Measurements from ENCODE around the gene PYY. TPM values are rescaled to one million over a fixed set of nuclear protein-coding genes. Genes with fewer than 3 reads are reported as not detected.
"Not testable (repeated sequence)": the region's sequence is repeated elsewhere in the genome, so short reads cannot be mapped to it uniquely, and the experiment has no call there.

PYY gene
- total RNA-seq, 1 donor from 2014 or later: not detected

DNA sequence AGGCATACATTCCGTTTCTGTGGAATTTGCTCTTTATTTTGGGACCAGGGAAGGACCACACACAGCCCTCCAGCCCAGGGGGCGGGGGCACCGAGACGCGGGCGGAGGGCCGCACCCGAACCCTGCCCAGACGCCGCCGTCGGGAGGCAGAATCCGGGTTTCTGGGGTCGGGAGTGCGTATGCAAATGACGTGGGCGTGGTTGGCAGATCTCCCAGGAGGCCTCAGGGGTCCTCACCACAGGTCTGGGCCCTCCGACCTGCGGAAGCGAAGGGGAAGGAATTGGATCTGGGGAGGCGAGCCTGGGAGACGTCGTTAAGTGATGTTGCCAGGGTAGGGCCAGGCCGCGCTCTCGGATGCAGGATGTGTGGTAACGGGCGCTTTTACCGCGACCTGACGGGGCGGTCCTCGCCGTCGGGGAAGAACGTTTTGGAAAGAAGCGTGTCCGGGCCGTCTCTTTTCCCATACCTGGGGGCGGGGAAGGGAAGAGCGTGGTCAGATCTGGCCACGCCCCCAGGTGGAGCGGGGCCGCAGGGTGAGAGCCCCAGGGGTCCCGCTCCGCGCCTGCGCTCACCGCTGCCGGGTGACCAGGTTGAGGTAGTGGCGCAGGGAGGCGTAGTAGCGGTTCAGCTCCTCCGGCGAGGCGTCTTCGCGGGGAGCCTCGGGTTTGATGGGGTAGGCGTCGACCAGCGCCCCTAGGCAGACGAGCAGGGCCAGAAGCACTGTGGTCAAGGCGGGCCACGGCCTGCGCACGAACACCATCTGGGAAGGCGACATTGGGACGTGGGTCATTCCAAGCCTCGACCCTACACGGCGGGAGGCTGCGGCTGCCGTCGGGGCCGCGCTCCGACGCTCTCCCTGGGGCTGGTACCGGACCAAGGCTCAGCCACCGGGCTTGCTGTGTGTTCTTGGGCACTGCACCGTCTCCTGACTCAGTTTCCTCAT, 745 bp downstream of the PYY start:
- intact Hi-C loops (cut with DNase I): no loop called here
- no peak for DNase-seq (ENCODE audit: low spot score)
- ATAC-seq: no peak

DNA sequence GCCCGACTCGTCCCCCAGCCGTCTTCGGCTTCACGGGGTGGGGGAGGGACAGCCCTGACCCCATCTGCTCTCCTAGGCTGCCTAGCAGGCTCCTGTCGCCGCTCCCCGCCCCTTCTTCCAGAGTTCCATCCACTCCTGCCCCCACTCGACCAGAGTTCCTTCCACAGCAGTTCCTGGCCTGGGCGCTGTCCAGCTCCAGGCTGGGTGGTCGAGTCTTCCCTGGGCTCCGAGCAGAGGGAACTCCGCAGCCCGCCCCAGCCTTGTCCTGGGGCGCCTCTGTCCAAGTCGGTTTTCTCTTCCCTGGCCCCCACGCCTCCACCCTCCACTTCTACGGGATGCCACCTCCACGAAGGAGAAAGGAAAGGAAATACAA, 1.4 kb downstream of the PYY start:
- no peak for ATAC-seq
- intact Hi-C loops (cut with DNase I): no loop called here
- no peak for DNase-seq (ENCODE audit: low spot score)

DNA sequence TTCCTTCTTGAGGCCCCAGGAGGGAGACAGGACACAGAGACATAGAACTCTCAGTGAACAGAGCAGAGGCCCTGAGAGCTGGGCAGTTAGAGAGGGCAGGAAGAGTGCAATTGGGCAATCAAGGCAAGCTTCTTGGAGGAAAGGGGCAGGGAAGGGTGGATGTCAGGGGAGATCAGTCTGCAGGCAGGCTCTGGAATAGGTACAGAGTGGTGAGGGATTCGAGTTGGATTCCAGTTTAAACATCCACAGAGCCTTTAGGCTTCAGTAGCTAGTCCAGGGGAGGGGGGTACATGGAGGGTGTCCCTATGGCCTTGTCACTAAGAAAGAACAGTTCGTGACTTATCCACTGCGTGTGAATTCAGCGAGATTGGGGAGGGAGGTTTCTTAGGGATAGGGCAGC, 2.0 kb downstream of the PYY start:
- ATAC-seq (no peak), DNase-seq (ENCODE audit: low spot score) (no peak)
- intact Hi-C loops (cut with DNase I): no loop called here

DNA sequence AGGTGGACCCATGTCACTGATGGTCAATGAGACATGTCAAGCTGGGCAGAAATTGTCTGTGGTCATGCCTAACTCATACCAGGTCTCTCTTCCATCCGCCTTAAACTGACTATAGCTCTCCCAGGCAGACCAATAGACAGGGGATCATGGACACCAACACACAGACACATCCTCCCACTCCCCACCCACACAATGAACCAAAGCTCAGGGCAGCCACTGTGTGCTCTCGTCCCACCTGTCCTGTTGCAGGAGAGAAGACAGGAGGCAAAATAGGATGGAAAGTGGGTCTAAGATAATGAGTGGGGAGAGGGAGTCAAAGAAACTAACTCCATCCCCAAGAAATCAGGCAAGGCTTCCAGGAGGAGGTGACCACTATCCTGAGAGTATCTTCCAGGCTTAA, 3.2 kb downstream of the PYY start:
- intact Hi-C loops (cut with DNase I): no loop called here
- ATAC-seq (no peak), DNase-seq (ENCODE audit: low spot score) (no peak)

DNA sequence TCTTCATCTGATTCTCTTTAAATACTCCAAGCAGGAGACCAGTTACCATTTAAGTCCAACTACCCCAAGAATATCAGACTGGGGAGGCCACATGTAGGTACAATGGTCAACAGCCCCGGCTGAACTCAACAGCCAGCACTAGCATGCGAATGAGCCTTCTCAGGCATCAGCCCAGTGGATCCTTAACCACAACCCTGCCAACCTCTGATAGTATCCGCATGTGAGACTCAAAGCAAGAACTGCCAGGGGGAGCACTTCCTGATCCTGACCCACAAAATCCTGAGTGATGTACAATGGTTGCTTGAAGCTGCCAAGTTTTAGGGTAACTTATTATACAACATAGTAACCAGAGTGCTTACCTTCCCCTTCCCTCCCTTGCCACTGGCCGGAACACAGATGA, 4.0 kb downstream of the PYY start:
- DNase-seq (ENCODE audit: low spot score) (no peak), ATAC-seq (no peak)
- intact Hi-C loops (cut with DNase I): no loop called here

DNA sequence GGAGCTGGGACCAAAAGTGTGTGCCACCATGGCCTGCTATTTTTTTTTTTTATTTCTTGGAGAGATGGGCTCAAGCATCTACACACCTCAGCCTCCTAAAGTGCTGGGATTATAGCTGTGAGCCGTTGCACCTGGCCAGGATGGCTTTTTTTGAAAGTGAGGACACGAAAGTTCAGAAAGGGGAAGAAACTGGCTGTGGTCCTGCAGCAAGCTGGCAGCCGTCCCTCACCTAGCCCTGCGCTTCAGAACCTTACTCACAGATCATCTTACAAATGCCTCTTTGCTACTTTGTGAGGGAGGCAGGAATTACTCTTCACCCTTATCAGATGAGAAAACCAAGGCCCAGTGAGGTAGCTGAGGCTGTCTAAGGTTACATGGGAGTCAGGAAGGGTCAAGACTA, 7.0 kb downstream of the PYY start:
- ATAC-seq (no peak), DNase-seq (ENCODE audit: low spot score) (no peak)
- intact Hi-C loops (cut with DNase I): no loop called here

DNA sequence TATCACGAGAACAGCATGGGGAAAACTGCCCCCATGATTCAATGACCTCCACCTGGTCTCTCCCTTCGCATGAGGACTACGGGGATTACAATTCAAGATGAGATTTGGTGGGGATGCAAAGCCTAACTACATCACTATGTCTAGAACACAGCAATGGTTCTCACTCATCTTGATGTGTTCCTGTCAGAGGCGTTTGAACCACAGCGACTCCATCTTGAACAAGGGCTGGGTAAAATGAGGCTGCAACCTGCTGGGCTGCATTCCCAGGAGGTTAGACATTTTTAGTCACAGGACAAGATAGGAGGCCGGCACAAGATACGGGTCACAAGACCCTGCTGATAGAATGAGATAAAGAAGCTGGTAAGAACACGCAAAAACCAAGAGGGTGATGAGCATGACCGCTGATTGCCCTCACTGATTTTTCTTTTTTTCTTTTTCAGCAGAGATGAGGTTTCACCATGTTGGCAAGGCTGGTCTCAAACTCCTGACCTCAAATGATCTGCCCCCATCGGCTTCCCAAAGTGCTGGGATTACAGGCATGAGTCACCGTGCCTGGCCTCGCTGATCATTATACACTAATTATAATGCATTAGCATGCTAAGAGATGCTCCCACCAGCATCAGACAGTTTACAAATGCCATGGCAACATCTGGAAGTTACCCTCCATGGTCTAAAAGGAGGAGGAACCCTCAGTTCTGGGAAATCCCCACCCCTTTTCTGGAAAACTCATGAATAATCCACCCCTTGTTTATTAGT, 8.5 kb downstream of the PYY start:
- DNase-seq (ENCODE audit: low spot score) (no peak), ATAC-seq (no peak)
- intact Hi-C loops (cut with DNase I): no loop called here

DNA sequence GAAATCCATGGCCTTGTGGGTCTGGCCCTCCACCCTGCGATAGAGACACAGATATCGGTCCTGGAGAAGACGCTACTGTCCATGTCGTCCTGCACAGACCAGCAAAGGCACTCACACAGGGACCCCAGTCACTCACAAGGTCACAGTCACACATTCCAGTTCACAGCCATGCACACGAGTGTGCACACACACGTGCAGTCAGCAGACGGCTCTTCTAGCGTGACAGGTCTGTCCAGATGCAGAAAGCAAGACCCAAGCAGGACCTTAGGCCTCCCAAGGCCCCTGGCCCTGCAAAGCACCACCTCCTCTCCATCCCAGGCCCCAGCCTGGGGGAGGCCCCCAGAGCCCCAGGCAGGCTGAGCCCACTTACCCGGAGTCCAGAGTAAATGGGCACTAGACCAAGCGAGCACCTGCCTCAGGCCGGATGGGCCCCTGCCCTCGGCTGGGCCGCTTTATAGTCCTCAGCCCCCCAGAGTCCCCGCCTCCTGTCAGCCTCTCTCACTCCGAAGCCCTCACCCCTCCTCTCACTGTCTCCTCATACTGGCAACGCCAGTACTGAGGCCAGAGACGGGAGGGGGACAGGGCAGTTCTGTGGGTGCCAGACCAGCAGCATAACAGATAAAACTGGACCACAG, 11.6 kb downstream of the PYY start, which contains the start of gene PPY:
Gene PPY (minus strand): TSS at position 426 of the 635 bp plus-strand sequence. CDS start 822 bp downstream, outside the sequence.
- intact Hi-C loops (cut with DNase I): loop anchor here (5.0 kb wide), 1 partner anchor 50 kb away; no protein-coding TSS in a partner anchor
- ATAC-seq: no peak
- DNase-seq (ENCODE audit: low spot score): no peak

DNA sequence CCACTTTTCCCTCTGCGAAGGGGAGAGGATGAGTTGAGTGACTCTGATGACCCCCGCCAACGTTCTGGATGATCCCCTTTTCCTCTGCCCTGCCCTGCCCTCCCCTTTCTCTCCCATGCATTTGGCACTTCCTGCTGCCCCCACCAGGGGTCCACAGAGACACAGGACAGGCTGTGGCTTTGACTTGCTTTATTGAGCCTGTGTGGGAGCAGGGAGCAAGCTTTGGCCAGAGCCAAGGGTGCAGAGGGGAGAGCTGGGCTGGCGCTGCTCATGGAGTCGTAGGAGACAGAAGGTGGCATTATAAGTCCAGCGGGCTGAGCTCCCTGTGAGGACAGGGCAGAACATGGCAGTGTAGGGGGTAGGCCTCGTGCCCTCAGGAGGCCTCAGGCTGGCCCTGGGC, 13.1 kb downstream of the PYY start:
- intact Hi-C loops (cut with DNase I): loop anchor here (5.0 kb wide), 1 partner anchor 52 kb away; no protein-coding TSS in a partner anchor
- DNase-seq (ENCODE audit: low spot score) (no peak), ATAC-seq (no peak)

DNA sequence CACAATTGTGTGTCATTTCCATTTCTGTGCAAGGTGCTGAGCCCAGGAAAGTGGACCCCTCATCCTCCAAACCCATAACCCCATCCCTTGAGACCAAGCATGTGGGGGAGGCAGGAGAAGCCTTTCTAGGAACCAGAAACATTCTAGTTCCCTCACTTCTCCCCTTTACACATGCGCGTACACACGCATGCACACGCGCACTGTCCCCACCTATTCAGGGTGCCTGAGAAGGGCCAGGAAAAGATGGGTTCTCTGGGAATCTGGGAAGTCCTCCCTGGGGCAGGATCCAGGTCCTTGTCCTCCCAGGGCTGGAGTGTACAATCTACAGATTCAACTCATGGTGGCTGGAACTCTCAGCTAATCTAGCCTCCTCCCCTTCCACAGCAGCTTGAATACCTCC, 13.9 kb downstream of the PYY start:
- ATAC-seq (no peak), DNase-seq (ENCODE audit: low spot score) (no peak)
- intact Hi-C loops (cut with DNase I): loop anchor here (5.0 kb wide), 1 partner anchor 52 kb away; no protein-coding TSS in a partner anchor

DNA sequence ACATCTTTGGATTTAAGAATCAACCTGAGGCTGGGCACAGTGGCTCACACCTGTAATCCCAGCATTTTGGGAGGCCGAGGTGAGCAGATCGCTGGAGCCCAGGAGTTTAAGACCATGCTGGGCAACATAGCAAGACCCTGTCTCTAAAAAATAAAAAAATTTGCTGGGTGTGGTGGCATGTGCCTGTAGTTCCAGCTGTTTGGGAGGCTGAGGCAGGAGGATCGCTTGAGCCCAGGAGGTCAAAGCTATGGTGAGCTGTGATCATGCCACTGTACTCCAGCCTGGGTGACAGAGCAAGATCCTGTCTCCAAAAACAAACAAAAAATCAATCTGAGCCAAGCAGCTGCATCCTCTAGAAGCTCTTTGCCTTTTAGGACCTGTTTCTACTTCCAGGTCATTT, 14.3 kb downstream of the PYY start:
- intact Hi-C loops (cut with DNase I); ATAC-seq; DNase-seq (ENCODE audit: low spot score): not testable (repeated sequence)

DNA sequence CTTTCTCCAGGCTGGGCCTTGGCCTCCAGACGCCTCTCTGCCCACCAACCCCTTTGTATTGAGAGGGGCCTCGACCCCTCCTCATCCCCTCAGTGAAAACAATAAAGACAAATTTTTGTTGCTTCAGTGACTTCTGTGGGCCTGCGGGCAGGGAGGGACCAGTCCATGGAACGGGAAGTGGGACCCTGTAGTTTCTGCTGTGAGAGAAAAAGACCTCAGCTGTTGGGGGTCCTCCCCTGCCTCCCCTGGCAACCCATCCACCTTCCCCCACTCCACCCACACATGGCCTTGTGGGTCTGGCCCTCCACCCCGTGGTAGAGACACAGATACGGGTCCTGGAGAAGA, 14.9 kb downstream of the PYY start:
- intact Hi-C loops (cut with DNase I): no loop called here
- no peak for ATAC-seq

DNA sequence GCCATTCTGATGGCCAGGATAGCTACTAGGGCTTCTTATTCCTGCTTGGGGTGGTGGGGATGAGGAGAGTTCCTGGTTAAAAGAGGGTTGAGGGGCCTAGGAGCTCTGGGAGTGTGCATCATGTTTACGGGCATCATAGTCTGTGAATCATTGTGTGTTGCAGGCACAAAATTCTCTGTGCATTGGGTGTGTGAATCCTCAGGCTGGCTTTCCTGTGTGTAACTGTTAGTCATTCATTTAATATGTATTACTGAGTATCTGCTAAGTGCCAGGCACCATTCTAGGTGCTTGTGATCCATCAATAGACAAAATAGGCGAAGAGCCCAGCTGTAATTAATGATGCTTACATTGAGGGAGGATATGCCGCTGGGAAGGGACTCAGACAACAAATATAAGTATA, 17.3 kb downstream of the PYY start:
- intact Hi-C loops (cut with DNase I): no loop called here
- DNase-seq (ENCODE audit: low spot score) (no peak), ATAC-seq (no peak)

More for the DNA sequence above, 14.9 kb downstream of the PYY start:
- no peak for DNase-seq (ENCODE audit: low spot score)

DNA sequence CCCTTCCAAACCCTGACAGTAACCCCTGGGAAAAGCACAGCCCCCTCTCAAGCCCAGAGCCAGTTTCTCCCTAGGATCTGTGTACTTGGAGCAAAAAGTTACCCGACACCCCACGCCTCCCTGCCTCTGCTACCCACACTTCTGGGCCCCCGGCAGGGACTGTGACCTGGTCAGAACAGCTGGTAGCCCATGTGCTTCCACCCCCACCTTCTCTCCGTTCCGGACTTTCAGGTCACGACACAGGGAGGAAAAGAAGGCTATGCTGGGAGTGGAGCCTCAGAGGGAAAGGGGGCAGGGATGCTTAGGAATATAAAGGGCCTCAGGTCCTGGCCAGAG, 17.8 kb downstream of the PYY start:
- ATAC-seq: no peak
- intact Hi-C loops (cut with DNase I): no loop called here
- DNase-seq (ENCODE audit: low spot score): no peak

DNA sequence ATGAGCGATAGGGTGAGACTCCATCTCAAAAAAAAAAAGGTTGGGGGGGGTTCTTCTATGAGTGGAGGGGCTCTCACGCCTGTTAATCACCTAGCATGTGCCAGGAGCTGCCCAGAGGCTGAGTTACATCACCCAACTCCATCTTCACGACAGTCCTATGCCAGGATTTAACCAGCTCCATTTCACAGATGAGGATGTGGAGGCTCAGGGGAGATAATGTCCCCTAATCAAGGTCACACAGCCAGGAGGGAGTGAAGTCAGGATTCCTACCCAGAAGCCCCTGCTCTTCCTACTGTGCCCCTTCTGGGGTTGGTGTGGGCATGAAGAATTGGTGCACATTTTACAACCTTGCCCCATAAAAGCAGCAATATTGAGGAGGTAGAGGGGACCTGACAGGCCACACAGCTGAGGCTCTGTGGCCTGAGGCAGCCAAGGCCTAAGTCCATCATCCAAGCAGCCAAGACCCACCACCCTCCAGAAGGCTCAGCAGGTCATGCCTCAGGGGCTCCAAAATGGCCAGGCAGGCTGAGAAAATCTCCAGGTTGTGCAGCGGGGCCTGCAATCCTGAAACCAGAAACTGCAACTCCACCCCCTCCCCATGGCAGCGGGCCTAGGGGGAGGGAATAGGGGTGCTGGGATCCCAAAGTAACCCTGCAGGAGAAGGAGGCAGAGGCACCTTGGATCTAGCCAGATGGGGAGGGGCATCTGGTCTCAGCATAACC, 18.4 kb downstream of the PYY start:
- intact Hi-C loops (cut with DNase I): no loop called here

DNA sequence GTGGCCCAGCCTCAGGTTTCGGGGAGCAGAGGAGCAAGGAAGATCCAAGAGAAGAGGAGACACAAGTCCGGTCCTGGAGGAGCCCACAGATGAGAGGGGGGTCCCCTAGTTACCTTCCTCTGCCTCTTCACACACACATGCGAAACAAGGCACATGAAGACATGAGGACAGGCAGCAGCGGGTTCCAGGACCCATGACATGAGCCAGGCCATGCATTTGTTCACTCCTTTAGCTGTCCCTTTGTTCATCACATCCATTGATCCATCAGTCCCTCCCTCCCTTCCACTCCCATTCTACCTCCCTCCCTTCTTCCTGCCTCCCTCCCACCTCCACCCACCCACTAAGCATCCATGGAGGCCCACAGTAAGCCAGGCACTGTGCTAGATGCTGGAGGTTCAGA, 20.8 kb downstream of the PYY start:
- DNase-seq (ENCODE audit: low spot score) (no peak), ATAC-seq (no peak)
- intact Hi-C loops (cut with DNase I): no loop called here

More for the DNA sequence above, 18.4 kb downstream of the PYY start:
- DNase-seq (ENCODE audit: low spot score): no peak
- no peak for ATAC-seq

DNA sequence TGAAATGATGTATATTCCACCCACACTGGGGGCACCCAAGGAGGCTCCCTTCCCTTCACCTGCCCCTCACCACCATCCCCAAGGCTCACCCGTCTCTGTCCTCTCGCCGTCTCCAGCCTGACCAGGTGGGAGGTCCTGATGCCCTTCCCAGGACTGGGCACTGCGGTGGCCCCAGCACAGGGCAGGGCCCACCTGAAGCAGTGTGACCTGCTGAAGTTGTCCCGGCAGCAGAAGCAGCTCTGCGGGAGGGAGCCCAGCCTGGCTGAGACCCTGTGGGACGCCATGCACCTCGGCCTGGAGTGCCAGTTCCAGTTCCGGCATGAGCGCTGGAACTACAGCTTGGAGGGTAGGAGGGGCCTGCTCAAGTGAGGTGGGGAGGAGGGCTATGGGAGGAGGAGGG, 21.4 kb downstream of the PYY start:
- DNase-seq (ENCODE audit: low spot score): no peak
- no peak for ATAC-seq
- intact Hi-C loops (cut with DNase I): no loop called here

DNA sequence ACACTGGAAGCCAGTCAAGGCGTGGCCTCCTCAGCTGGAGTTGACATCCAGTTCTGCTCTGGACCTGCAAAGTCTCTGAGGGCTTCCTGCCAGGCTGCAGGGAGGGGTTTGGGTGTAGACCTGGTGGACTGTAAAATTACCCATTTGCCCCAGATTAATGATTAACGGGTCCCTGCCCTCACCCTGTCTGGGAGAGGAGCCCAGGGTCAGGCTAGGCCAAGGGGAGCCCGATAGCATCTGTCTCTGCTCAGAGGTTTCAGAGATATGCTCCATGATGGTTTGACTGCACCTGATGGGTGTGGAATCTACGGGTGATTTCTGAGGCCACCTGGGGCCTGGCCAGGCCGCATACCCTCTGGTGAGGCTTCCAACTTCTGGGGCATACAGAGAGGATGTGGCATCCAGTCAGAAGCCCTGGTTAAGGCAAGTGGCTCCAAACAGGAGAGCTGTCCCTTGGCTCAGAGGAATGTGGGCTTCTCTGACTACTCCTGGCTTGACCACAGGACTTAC, 22.6 kb downstream of the PYY start:
- DNase-seq (ENCODE audit: low spot score): no peak
- ATAC-seq: no peak
- intact Hi-C loops (cut with DNase I): no loop called here

DNA sequence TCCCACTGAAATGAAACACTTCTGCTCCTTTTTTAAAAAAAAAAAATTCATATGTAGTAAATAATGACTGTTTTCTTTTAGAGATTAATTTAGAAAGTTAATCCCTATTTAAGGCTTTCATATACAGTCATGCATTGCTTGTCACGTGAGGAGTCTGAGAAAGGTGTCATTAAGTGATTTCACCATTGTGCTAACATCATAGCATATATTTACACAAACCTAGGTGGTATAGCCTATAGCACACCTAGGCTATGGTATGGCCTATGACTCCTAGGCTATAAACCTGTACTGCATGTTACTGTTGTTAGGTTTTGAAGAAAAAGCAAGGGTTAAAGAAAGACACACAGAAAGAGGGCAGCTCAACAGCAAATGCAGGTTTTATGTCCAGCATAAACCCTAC, 25.1 kb downstream of the PYY start:
- intact Hi-C loops (cut with DNase I): no loop called here
- DNase-seq (ENCODE audit: low spot score) (no peak), ATAC-seq (no peak)
